Liver (tissue), 9 donors: ENCODE data around the gene ZC3H18. TPM values are rescaled to one million over a fixed set of nuclear protein-coding genes. Genes with fewer than 3 reads are reported as not detected.

Experiments
- DNase-seq: peaks from one replicate; pipeline ENCODE4 v3.0.0-alpha.2; 2017; ENCODE audit warnings: low spot score
- H3K27ac ChIP-seq, 2 donors: one replicate each; pipeline ENCODE4 v1.7.0; 2013; ENCODE audit warnings: inconsistent platforms in 2 of 2, low read length in 2 of 2, control low read depth in 1 of 2, low read depth in 1 of 2, mild to moderate bottlenecking in 1 of 2
- H3K27me3 ChIP-seq, 4 donors: one replicate each; pipeline versions ENCODE4 v1.6.1 to v1.7.0; 2013; ENCODE audit warnings: low read length in 3 of 4, inconsistent platforms in 1 of 4, mild to moderate bottlenecking in 1 of 4, moderate library complexity in 1 of 4; ENCODE audit not compliant: control insufficient read depth in 4 of 4, insufficient read depth in 4 of 4
- H3K36me3 ChIP-seq, 4 donors: one replicate each; pipeline versions ENCODE4 v1.6.1 to v1.7.0; 2013; ENCODE audit warnings: low read length in 3 of 4, mild to moderate bottlenecking in 3 of 4, low read depth in 1 of 4, moderate library complexity in 1 of 4; ENCODE audit not compliant: control insufficient read depth in 4 of 4, insufficient read depth in 3 of 4
- H3K4me1 ChIP-seq, 4 donors: one replicate each; pipeline versions ENCODE4 v1.6.1 to v1.7.0; 2013; ENCODE audit warnings: low read length in 3 of 4, mild to moderate bottlenecking in 3 of 4, moderate library complexity in 1 of 4; ENCODE audit not compliant: control insufficient read depth in 4 of 4, insufficient read depth in 4 of 4
- H3K4me3 ChIP-seq, 3 donors: one replicate each; pipeline versions ENCODE4 v1.6.1 to v1.7.0; 2013; ENCODE audit warnings: low read length in 3 of 3, control low read depth in 1 of 3, low read depth in 1 of 3, mild to moderate bottlenecking in 1 of 3
- H3K9ac ChIP-seq, 2 donors: one replicate each; pipeline ENCODE4 v1.7.0; 2013; ENCODE audit warnings: low read length in 2 of 2, mild to moderate bottlenecking in 2 of 2, moderate library complexity in 2 of 2, control low read depth in 1 of 2, low read depth in 1 of 2
- H3K9me3 ChIP-seq, 4 donors: one replicate each; pipeline versions ENCODE4 v1.6.1 to v1.7.0; 2013; ENCODE audit warnings: low read length in 3 of 4; ENCODE audit not compliant: control insufficient read depth in 4 of 4
- ATF3 ChIP-seq: IDR thresholded peaks from 2 replicates; pipeline ENCODE4 v1.6.1; 2016; ENCODE audit warnings: antibody characterized with exemption
- EGR1 ChIP-seq, 2 donors: IDR thresholded peaks; 2 replicates each; pipeline ENCODE4 v1.6.1; 2016 to 2018; ENCODE audit warnings: antibody characterized with exemption in 2 of 2, low read depth in 2 of 2
- FOXA1 ChIP-seq: IDR thresholded peaks from 2 replicates; pipeline ENCODE4 v1.6.1; 2016; ENCODE audit warnings: antibody characterized with exemption
- FOXA2 ChIP-seq: IDR thresholded peaks from 2 replicates; pipeline ENCODE4 v1.6.1; 2016; ENCODE audit warnings: antibody characterized with exemption
- GABPA ChIP-seq, 2 donors: IDR thresholded peaks in 1 of 2; conservative IDR thresholded peaks in 1 of 2; 2 replicates each; pipeline ENCODE4 v1.6.1; 2016; ENCODE audit warnings: antibody characterized with exemption in 2 of 2, mild to moderate bottlenecking in 1 of 2, moderate library complexity in 1 of 2
- HNF4A ChIP-seq, 2 donors: conservative IDR thresholded peaks; 2 replicates each; pipeline ENCODE4 v1.6.1; 2016; ENCODE audit warnings: antibody characterized with exemption in 2 of 2, mild to moderate bottlenecking in 2 of 2
- HNF4G ChIP-seq: IDR thresholded peaks from 2 replicates; pipeline ENCODE4 v1.6.1; 2016; ENCODE audit warnings: antibody characterized with exemption
- JUND ChIP-seq, 2 donors: IDR thresholded peaks; 2 replicates each; pipeline ENCODE4 v1.6.1; 2016; ENCODE audit warnings: antibody characterized with exemption in 2 of 2
- MAX ChIP-seq: IDR thresholded peaks from 2 replicates; pipeline ENCODE4 v1.6.1; 2016; ENCODE audit warnings: antibody characterized with exemption
- NR2F2 ChIP-seq: IDR thresholded peaks from 2 replicates; pipeline ENCODE4 v1.6.1; 2016; ENCODE audit warnings: antibody characterized with exemption
- RAD21 ChIP-seq, 2 donors: IDR thresholded peaks; 2 replicates each; pipeline ENCODE4 v1.6.1; 2016; ENCODE audit warnings: antibody characterized with exemption in 2 of 2, mild to moderate bottlenecking in 2 of 2
- RXRA ChIP-seq, 2 donors: IDR thresholded peaks; 2 replicates each; pipeline ENCODE4 v1.6.1; 2017 to 2018; ENCODE audit warnings: antibody characterized with exemption in 2 of 2, mild to moderate bottlenecking in 1 of 2
- SP1 ChIP-seq: IDR thresholded peaks from 2 replicates; pipeline ENCODE4 v1.6.1; 2018; ENCODE audit warnings: antibody characterized with exemption, mild to moderate bottlenecking
- TAF1 ChIP-seq: conservative IDR thresholded peaks from 2 replicates; pipeline ENCODE4 v1.6.1; 2016; ENCODE audit warnings: antibody characterized with exemption, mild to moderate bottlenecking
- YY1 ChIP-seq: IDR thresholded peaks from 2 replicates; pipeline ENCODE4 v1.6.1; 2016; ENCODE audit warnings: antibody characterized with exemption, mild to moderate bottlenecking
- WGBS: extraction: QIAGEN DNeasy Blood & Tissue Kit; methylation state at CpG from one replicate; pipeline ENCODE4 v1.1.7; 2013; 5-methylcytosine and 5-hydroxymethylcytosine counted together
- polyA plus RNA-seq, 2 donors: library from polyadenylated mRNA; stranded (reverse) in 1 of 2; unstranded in 1 of 2; fragments of 200-250 nt in 1 of 2; fragments of >200 nt in 1 of 2; fragmentation: Nextera tagmentation in 1 of 2; extraction: Ambion mirVana in 1 of 2; gene quantifications; one replicate each; pipeline versions ENCODE4 v1.2.1 to v1.2.3, GENCODE V29; 2013 to 2015
- total RNA-seq, 2 donors: library from RNA; depleted of rRNA; stranded (reverse); fragments of >200 nt; gene quantifications; one replicate each; pipeline ENCODE4 v1.2.3, GENCODE V29; 2014
- TF ChIP-seq, protein P1 (sequence below): IDR thresholded peaks from 2 replicates; pipeline ENCODE4 v1.6.1; 2016; ENCODE audit warnings: antibody characterized with exemption
- TF ChIP-seq, protein P2 (sequence below): IDR thresholded peaks from 2 replicates; pipeline ENCODE4 v1.6.1; 2016; ENCODE audit warnings: antibody characterized with exemption, mild to moderate bottlenecking
- TF ChIP-seq, protein P3 (sequence below): fragments of 150-350 bp; IDR thresholded peaks from 2 replicates; pipeline ENCODE4 v1.5.1; 2017; ENCODE audit warnings: improper control_type of control experiment, low read depth, low read length; ENCODE audit not compliant: missing input control
- donor health status: healthy.
- donor health status: healthy.
- donor health status: healthy.
- donor health status: healthy.
- donor health status: healthy.

Gene ZC3H18
- total and polyA plus RNA-seq, 4 donors, result 10.2 to 10.9 (median 10.5) TPM

DNA sequence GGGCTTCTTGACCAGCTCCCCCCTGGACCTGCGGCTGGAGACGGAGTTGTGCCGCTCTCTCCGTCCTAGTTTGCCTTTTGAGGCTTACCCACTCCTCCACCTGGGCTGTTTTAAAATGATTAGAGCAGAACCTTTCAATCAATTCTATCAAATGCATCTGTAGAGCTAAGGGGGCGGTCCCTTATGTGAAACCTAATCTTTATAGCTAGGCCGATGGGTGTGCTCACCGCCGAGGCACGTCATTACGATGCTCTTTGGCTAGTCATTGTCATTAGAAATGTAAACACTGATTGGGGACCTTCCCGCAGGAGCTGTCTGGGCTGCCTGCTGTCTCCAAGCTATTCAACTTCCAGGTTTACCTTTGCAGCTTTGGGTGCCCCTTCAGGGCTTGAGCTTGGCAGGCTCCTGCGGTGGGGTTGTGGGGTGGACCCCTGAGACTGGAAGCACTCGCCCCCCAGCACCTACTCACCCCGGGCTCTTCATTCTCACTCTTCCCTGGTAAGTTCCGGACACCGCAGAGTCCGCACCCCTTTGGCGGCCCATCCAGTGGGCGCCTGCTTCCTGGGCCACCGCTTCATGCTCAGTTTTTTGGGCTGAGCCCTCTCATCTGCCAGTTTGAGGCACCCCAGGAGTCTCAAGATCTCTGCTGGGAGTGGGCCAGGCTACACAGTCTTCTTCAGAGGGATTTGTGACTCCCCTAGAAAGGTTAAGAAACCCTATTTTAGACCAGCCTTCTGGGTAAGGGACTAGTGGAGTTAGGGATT lies 47.2 kb downstream of the ZC3H18 start:
- WGBS, result 90% methylated on average over 20 of the region's 20 CpGs
- H3K27me3 ChIP-seq, result no peaks in the 10 kb centered on the region
- H3K36me3 ChIP-seq, result peaks cover 2 to 11% (median 3%) of the 10 kb centered on the region in 4 donors
- no peaks in the 10 kb centered on the region for H3K9me3 ChIP-seq
- no peak for DNase-seq
- no peak overlapping the region for H3K4me3 ChIP-seq
- no peak overlapping the region for H3K9ac ChIP-seq
- peaks cover 18 to 47% (median 38%) of the 10 kb centered on the region in 4 donors for H3K4me1 ChIP-seq
- H3K27ac ChIP-seq, result peak overlapping the region; percentile 71
- TF ChIP-seq SP1 (no peak), EGR1 (IDR thresholded peaks at IDR 0.05; ENCODE audit: low read depth in 2 of 2) (no peak), TAF1 (no peak), GABPA (IDR thresholded peaks at IDR 0.05 in 1 of 2, conservative IDR thresholded peaks at IDR 0.05 in 1 of 2) (no peak), MAX (no peak), HNF4G (no peak), JUND (IDR thresholded peaks at IDR 0.05) (no peak), ATF3 (no peak)
- TF ChIP-seq, protein P1, sequence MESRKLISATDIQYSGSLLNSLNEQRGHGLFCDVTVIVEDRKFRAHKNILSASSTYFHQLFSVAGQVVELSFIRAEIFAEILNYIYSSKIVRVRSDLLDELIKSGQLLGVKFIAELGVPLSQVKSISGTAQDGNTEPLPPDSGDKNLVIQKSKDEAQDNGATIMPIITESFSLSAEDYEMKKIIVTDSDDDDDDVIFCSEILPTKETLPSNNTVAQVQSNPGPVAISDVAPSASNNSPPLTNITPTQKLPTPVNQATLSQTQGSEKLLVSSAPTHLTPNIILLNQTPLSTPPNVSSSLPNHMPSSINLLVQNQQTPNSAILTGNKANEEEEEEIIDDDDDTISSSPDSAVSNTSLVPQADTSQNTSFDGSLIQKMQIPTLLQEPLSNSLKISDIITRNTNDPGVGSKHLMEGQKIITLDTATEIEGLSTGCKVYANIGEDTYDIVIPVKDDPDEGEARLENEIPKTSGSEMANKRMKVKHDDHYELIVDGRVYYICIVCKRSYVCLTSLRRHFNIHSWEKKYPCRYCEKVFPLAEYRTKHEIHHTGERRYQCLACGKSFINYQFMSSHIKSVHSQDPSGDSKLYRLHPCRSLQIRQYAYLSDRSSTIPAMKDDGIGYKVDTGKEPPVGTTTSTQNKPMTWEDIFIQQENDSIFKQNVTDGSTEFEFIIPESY, result no peak

GRCh38 chr16:88618182-88618955 lies 48.2 kb downstream of the ZC3H18 start:
- H3K4me3 ChIP-seq, result no peak overlapping the region
- H3K36me3 ChIP-seq, result peaks cover 6 to 14% (median 10%) of the 10 kb centered on the region in 4 donors
- 48% methylated on average over 20 of the region's 20 CpGs for WGBS
- DNase-seq, result no peak
- H3K9ac ChIP-seq, result no peak overlapping the region
- TF ChIP-seq NR2F2 (peak; percentile 97), ATF3 (no peak), RAD21 (IDR thresholded peaks at IDR 0.05) (peak; percentile 37 to 52), FOXA2 (peak; percentile 11), HNF4A (conservative IDR thresholded peaks at IDR 0.05) (peak; percentile 89 to 90), RXRA (IDR thresholded peaks at IDR 0.05) (peak; percentile 93 to 98), YY1 (peak; percentile 53), FOXA1 (peak; percentile 50), GABPA (IDR thresholded peaks at IDR 0.05 in 1 of 2, conservative IDR thresholded peaks at IDR 0.05 in 1 of 2) (peak in 1 of 2 donors; percentile 38), HNF4G (peak; percentile 71), JUND (IDR thresholded peaks at IDR 0.05) (peak; percentile 31 to 38), EGR1 (IDR thresholded peaks at IDR 0.05; ENCODE audit: low read depth in 2 of 2) (peak in 1 of 2 donors; percentile 69), TAF1 (no peak), SP1 (peak; percentile 97), MAX (peak; percentile 96)
- TF ChIP-seq, protein P1, result no peak
- TF ChIP-seq, protein P2, sequence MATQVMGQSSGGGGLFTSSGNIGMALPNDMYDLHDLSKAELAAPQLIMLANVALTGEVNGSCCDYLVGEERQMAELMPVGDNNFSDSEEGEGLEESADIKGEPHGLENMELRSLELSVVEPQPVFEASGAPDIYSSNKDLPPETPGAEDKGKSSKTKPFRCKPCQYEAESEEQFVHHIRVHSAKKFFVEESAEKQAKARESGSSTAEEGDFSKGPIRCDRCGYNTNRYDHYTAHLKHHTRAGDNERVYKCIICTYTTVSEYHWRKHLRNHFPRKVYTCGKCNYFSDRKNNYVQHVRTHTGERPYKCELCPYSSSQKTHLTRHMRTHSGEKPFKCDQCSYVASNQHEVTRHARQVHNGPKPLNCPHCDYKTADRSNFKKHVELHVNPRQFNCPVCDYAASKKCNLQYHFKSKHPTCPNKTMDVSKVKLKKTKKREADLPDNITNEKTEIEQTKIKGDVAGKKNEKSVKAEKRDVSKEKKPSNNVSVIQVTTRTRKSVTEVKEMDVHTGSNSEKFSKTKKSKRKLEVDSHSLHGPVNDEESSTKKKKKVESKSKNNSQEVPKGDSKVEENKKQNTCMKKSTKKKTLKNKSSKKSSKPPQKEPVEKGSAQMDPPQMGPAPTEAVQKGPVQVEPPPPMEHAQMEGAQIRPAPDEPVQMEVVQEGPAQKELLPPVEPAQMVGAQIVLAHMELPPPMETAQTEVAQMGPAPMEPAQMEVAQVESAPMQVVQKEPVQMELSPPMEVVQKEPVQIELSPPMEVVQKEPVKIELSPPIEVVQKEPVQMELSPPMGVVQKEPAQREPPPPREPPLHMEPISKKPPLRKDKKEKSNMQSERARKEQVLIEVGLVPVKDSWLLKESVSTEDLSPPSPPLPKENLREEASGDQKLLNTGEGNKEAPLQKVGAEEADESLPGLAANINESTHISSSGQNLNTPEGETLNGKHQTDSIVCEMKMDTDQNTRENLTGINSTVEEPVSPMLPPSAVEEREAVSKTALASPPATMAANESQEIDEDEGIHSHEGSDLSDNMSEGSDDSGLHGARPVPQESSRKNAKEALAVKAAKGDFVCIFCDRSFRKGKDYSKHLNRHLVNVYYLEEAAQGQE, result no peak
- TF ChIP-seq, protein P3, sequence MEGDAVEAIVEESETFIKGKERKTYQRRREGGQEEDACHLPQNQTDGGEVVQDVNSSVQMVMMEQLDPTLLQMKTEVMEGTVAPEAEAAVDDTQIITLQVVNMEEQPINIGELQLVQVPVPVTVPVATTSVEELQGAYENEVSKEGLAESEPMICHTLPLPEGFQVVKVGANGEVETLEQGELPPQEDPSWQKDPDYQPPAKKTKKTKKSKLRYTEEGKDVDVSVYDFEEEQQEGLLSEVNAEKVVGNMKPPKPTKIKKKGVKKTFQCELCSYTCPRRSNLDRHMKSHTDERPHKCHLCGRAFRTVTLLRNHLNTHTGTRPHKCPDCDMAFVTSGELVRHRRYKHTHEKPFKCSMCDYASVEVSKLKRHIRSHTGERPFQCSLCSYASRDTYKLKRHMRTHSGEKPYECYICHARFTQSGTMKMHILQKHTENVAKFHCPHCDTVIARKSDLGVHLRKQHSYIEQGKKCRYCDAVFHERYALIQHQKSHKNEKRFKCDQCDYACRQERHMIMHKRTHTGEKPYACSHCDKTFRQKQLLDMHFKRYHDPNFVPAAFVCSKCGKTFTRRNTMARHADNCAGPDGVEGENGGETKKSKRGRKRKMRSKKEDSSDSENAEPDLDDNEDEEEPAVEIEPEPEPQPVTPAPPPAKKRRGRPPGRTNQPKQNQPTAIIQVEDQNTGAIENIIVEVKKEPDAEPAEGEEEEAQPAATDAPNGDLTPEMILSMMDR, result no peak
- H3K27ac ChIP-seq, result peak overlapping the region; percentile 71
- H3K27me3 ChIP-seq, result no peaks in the 10 kb centered on the region
- H3K4me1 ChIP-seq, result peaks cover 18 to 47% (median 38%) of the 10 kb centered on the region in 4 donors
- no peaks in the 10 kb centered on the region for H3K9me3 ChIP-seq
